ENCODE measurements around the gene ITPKC. TPM values are rescaled to one million over a fixed set of nuclear protein-coding genes. Genes with fewer than 3 reads are reported as not detected.

ITPKC gene
- polyA plus RNA-seq, 1 donor from 2014 or later: 16.8 TPM

DNA sequence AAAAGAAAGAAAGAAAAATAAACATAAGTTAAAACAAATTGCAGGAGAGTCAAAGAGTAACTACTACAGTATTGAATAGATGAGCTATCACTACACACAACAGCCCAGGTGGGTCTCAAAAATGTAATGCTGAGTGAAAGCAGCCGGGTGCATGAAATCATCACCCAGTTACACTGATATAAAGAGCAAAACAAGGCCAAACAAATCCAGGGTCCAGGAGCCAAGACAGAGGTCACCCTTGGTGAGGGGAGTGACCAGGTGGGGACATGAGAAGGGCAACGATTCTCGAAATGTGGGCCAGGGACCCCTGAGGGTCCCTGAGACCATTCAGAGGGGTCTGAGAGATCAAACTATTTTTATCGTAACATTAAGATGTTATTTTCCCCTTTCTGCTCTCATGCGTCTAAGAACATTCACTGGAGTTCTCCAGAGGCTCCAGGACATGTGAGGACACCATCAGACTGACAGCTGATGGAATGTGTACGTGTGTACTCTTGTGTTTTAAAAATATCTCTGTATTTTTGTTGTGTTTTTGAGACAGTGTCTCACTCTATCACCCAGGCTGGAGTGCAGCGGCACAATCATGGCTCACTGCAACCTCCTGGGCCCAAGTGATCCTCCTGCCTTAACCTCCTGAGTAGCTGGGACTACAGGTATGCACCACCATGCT is 10.8 kb upstream of the ITPKC start:
- H3K79me2 ChIP-seq (replicated peaks; ENCODE audit: insufficient read depth, low read length): no peaks in the 10 kb centered on the region
- H2AFZ ChIP-seq (ENCODE audit: low read depth, low read length): no peak overlapping the region
- no peak overlapping the region for H3K4me2 ChIP-seq (ENCODE audit: low read length)
- no peaks in the 10 kb centered on the region for H4K20me1 ChIP-seq (ENCODE audit: insufficient read depth)
- no peak overlapping the region for H3K27ac ChIP-seq (ENCODE audit: low read length)
- H3K27me3 ChIP-seq (ENCODE audit: insufficient read depth, low read depth, low read length): no peaks in the 10 kb centered on the region
- TF ChIP-seq REST (IDR thresholded peaks at IDR 0.05; ENCODE audit: borderline replicate concordance) (no peak), EP300 (conservative IDR thresholded peaks at IDR 0.05; ENCODE audit: poor library complexity, severe bottlenecking) (no peak), RAD21 (conservative IDR thresholded peaks at IDR 0.05) (no peak), MXI1 (conservative IDR thresholded peaks at IDR 0.05; ENCODE audit: poor library complexity, severe bottlenecking) (no peak), POLR2AphosphoS5 (IDR thresholded peaks at IDR 0.05) (no peak), CTCF (IDR thresholded peaks at IDR 0.05; ENCODE audit: poor library complexity, severe bottlenecking) (no peak), EZH2 (IDR thresholded peaks at IDR 0.05; ENCODE audit: borderline replicate concordance, insufficient read depth, low read length, poor library complexity, severe bottlenecking) (no peak), SMC3 (conservative IDR thresholded peaks at IDR 0.05; ENCODE audit: poor library complexity) (no peak), TAF1 (IDR thresholded peaks at IDR 0.05; ENCODE audit: low read depth) (no peak)
- H3K36me3 ChIP-seq (ENCODE audit: insufficient read depth, low read length): peaks cover 8% of the 10 kb centered on the region
- H3K4me3 ChIP-seq (ENCODE audit: low read length): no peak overlapping the region
- no peaks in the 10 kb centered on the region for H3K9me3 ChIP-seq (ENCODE audit: low read length)
- H3F3A ChIP-seq (ENCODE audit: insufficient read depth, low read length, poor library complexity, severe bottlenecking): no peaks in the 10 kb centered on the region
- no peak overlapping the region for H3K9ac ChIP-seq (ENCODE audit: low read length)
- H3K9me2 ChIP-seq (ENCODE audit: insufficient read depth, low read length): no peaks in the 10 kb centered on the region

GRCh38 chr19:40707615-40708014 is 9.3 kb upstream of the ITPKC start:
- Histone ChIP-seq H3K4me2 (ENCODE audit: low read length) (no peak overlapping the region), H3K79me2 (replicated peaks; ENCODE audit: insufficient read depth, low read length) (no peaks in the 10 kb centered on the region), H3K36me3 (ENCODE audit: insufficient read depth, low read length) (peaks cover 8% of the 10 kb centered on the region)

More at GRCh38 chr19:40707615-40708014, 9.3 kb upstream of the ITPKC start:
- no peak overlapping the region for H2AFZ ChIP-seq (ENCODE audit: low read depth, low read length)
- H3K4me3 ChIP-seq (ENCODE audit: low read length): no peak overlapping the region
- H4K20me1 ChIP-seq (ENCODE audit: insufficient read depth): no peaks in the 10 kb centered on the region
- no peaks in the 10 kb centered on the region for H3K27me3 ChIP-seq (ENCODE audit: insufficient read depth, low read depth, low read length)
- H3K9ac ChIP-seq (ENCODE audit: low read length): no peak overlapping the region
- no peaks in the 10 kb centered on the region for H3F3A ChIP-seq (ENCODE audit: insufficient read depth, low read length, poor library complexity, severe bottlenecking)
- no peaks in the 10 kb centered on the region for H3K9me3 ChIP-seq (ENCODE audit: low read length)
- no peaks in the 10 kb centered on the region for H3K9me2 ChIP-seq (ENCODE audit: insufficient read depth, low read length)
- TF ChIP-seq POLR2AphosphoS5 (IDR thresholded peaks at IDR 0.05): no peak
- TF ChIP-seq RAD21 (conservative IDR thresholded peaks at IDR 0.05): no peak
- no peak for TF ChIP-seq MXI1 (conservative IDR thresholded peaks at IDR 0.05; ENCODE audit: poor library complexity, severe bottlenecking)
- no peak for TF ChIP-seq REST (IDR thresholded peaks at IDR 0.05; ENCODE audit: borderline replicate concordance)
- no peak for TF ChIP-seq EP300 (conservative IDR thresholded peaks at IDR 0.05; ENCODE audit: poor library complexity, severe bottlenecking)
- TF ChIP-seq SMC3 (conservative IDR thresholded peaks at IDR 0.05; ENCODE audit: poor library complexity): no peak
- no peak for TF ChIP-seq TAF1 (IDR thresholded peaks at IDR 0.05; ENCODE audit: low read depth)
- no peak for TF ChIP-seq CTCF (IDR thresholded peaks at IDR 0.05; ENCODE audit: poor library complexity, severe bottlenecking)
- no peak for TF ChIP-seq EZH2 (IDR thresholded peaks at IDR 0.05; ENCODE audit: borderline replicate concordance, insufficient read depth, low read length, poor library complexity, severe bottlenecking)
- H3K27ac ChIP-seq (ENCODE audit: low read length): no peak overlapping the region

Data from neural cell (in vitro differentiated cells).